ENCODE results near the gene CPA3.
A peak's percentile ranks its signal among the peaks of the same experiment; 100 is the strongest.

CPA3 gene

GRCh38 chr3:148906667-148907066, 41.6 kb downstream of the CPA3 start:
- TF ChIP-seq CTCF (IDR thresholded peaks at IDR 0.05; ENCODE audit: poor library complexity, severe bottlenecking) = no peak
- DNase-seq (ENCODE audit: low spot score) (no peak), ATAC-seq (ENCODE audit: low read depth) (no peak)
- Histone ChIP-seq H3K27ac (ENCODE audit: poor library complexity, severe bottlenecking) (no peak overlapping the region), H3K4me3 (ENCODE audit: severe bottlenecking) (no peak overlapping the region), H3K4me1 (ENCODE audit: insufficient read depth, poor library complexity, severe bottlenecking) (peaks cover 18% of the 10 kb centered on the region), H3K36me3 (ENCODE audit: low read depth) (no peaks in the 10 kb centered on the region), H3K27me3 (ENCODE audit: insufficient read depth, poor library complexity, severe bottlenecking) (no peaks in the 10 kb centered on the region), H3K9me3 (ENCODE audit: severe bottlenecking) (no peaks in the 10 kb centered on the region)

- Histone ChIP-seq H3K27me3 (ENCODE audit: insufficient read depth, poor library complexity, severe bottlenecking) (no peaks in the 10 kb centered on the region), H3K27ac (ENCODE audit: poor library complexity, severe bottlenecking) (no peak overlapping the region), H3K9me3 (ENCODE audit: severe bottlenecking) (no peaks in the 10 kb centered on the region), H3K4me1 (ENCODE audit: insufficient read depth, poor library complexity, severe bottlenecking) (no peaks in the 10 kb centered on the region), H3K4me3 (ENCODE audit: severe bottlenecking) (no peak overlapping the region), H3K36me3 (ENCODE audit: low read depth) (no peaks in the 10 kb centered on the region)
- ATAC-seq (ENCODE audit: low read depth) (peak; percentile 90), DNase-seq (ENCODE audit: low spot score) (no peak)
- no peak for TF ChIP-seq CTCF (IDR thresholded peaks at IDR 0.05; ENCODE audit: poor library complexity, severe bottlenecking)
These were observed 46.1 kb downstream of the CPA3 start for GRCh38 chr3:148911173-148911572.

- DNase-seq (ENCODE audit: low spot score) = no peak
- Histone ChIP-seq H3K9me3 (ENCODE audit: severe bottlenecking) (no peaks in the 10 kb centered on the region), H3K27ac (ENCODE audit: poor library complexity, severe bottlenecking) (no peak overlapping the region), H3K4me1 (ENCODE audit: insufficient read depth, poor library complexity, severe bottlenecking) (no peaks in the 10 kb centered on the region), H3K27me3 (ENCODE audit: insufficient read depth, poor library complexity, severe bottlenecking) (no peaks in the 10 kb centered on the region), H3K36me3 (ENCODE audit: low read depth) (no peaks in the 10 kb centered on the region), H3K4me3 (ENCODE audit: severe bottlenecking) (no peak overlapping the region)
- no peak for TF ChIP-seq CTCF (IDR thresholded peaks at IDR 0.05; ENCODE audit: poor library complexity, severe bottlenecking)
- no peak for ATAC-seq (ENCODE audit: low read depth)
These were observed 46.5 kb downstream of the CPA3 start for GRCh38 chr3:148911592-148911991.

GRCh38 chr3:148914936-148915690, 50.0 kb downstream of the CPA3 start:
- DNase-seq (ENCODE audit: low spot score) (no peak), ATAC-seq (ENCODE audit: low read depth) (no peak)
- H3K36me3 ChIP-seq (ENCODE audit: low read depth) = no peaks in the 10 kb centered on the region
- no peak overlapping the region for H3K27ac ChIP-seq (ENCODE audit: poor library complexity, severe bottlenecking)
- no peaks in the 10 kb centered on the region for H3K27me3 ChIP-seq (ENCODE audit: insufficient read depth, poor library complexity, severe bottlenecking)
- no peak for TF ChIP-seq CTCF (IDR thresholded peaks at IDR 0.05; ENCODE audit: poor library complexity, severe bottlenecking)
- H3K4me1 ChIP-seq (ENCODE audit: insufficient read depth, poor library complexity, severe bottlenecking) = no peaks in the 10 kb centered on the region
- no peak overlapping the region for H3K4me3 ChIP-seq (ENCODE audit: severe bottlenecking)
- H3K9me3 ChIP-seq (ENCODE audit: severe bottlenecking) = no peaks in the 10 kb centered on the region

- Histone ChIP-seq H3K4me1 (ENCODE audit: insufficient read depth, poor library complexity, severe bottlenecking) (no peaks in the 10 kb centered on the region), H3K4me3 (ENCODE audit: severe bottlenecking) (no peak overlapping the region), H3K27ac (ENCODE audit: poor library complexity, severe bottlenecking) (no peak overlapping the region), H3K27me3 (ENCODE audit: insufficient read depth, poor library complexity, severe bottlenecking) (no peaks in the 10 kb centered on the region), H3K36me3 (ENCODE audit: low read depth) (no peaks in the 10 kb centered on the region), H3K9me3 (ENCODE audit: severe bottlenecking) (no peaks in the 10 kb centered on the region)
- no peak for ATAC-seq (ENCODE audit: low read depth)
- DNase-seq (ENCODE audit: low spot score) = no peak
- TF ChIP-seq CTCF (IDR thresholded peaks at IDR 0.05; ENCODE audit: poor library complexity, severe bottlenecking) = no peak
These were observed 51.0 kb downstream of the CPA3 start for GRCh38 chr3:148916132-148916531.

All from RWPE2 (cell line).